Prostate gland (tissue), 2 donors: ENCODE results near the gene PTPRT. TPM values are rescaled to one million over a fixed set of nuclear protein-coding genes. Genes with fewer than 3 reads are reported as not detected.

Source experiments
- DNase-seq: peaks from one replicate; pipeline ENCODE4 v3.0.0-alpha.2; 2019; ENCODE audit warnings: low spot score
- H3K27ac ChIP-seq, 2 donors: fragments of 200-600 bp; sonication (generic); 2 replicates each; pipeline ENCODE4 v1.5.1; 2017 to 2019
- H3K27me3 ChIP-seq: fragments of 200-600 bp; sonication (generic); replicated peaks from 2 replicates; pipeline ENCODE4 v1.5.1; 2019; ENCODE audit not compliant: insufficient read depth
- H3K36me3 ChIP-seq, 2 donors: fragments of 200-600 bp; sonication (generic); 1 replicate in 1 of 2; 2 replicates in 1 of 2; pipeline versions ENCODE4 v1.5.1 to v1.8.1; 2017 to 2019
- H3K4me1 ChIP-seq: fragments of 200-600 bp; sonication (generic); replicated peaks from 2 replicates; pipeline ENCODE4 v1.5.1; 2019
- H3K4me3 ChIP-seq, 2 donors: fragments of 200-600 bp; sonication (generic); 2 replicates each; pipeline ENCODE4 v1.5.1; 2017 to 2019
- H3K9me3 ChIP-seq: fragments of 200-600 bp; sonication (generic); 2 replicates; pipeline ENCODE4 v1.5.1; 2017
- CTCF ChIP-seq, 4 experiments: fragments of 200-600 bp in 2 of 4; fragments of 450-650 bp in 2 of 4; sonication (generic) in 2 of 4; IDR thresholded peaks; 1 replicate in 3 of 4; 2 replicates in 1 of 4; pipeline ENCODE4 v1.5.1; 2016 to 2019; ENCODE audit warnings: antibody characterized with exemption in 4 of 4, mild to moderate bottlenecking in 2 of 4, moderate library complexity in 2 of 4
- POLR2A ChIP-seq: fragments of 450-650 bp; IDR thresholded peaks from one replicate; pipeline ENCODE4 v1.6.1; 2016; ENCODE audit warnings: antibody characterized with exemption, mild to moderate bottlenecking
- POLR2AphosphoS5 ChIP-seq: sonication (generic); formaldehyde crosslinking; IDR thresholded peaks from one replicate; pipeline ENCODE4 v1.6.1; 2017; ENCODE audit warnings: antibody characterized with exemption
- WGBS: methylation state at CpG from one replicate; pipeline ENCODE4 v1.1.5; 2018; 5-methylcytosine and 5-hydroxymethylcytosine counted together
- intact Hi-C: fragments of 100-400 bp; cut with DNase I; formaldehyde crosslinking; loops from one replicate; pipeline ENCODE4 v1.14.2; 2022
- total RNA-seq, 2 donors: library from RNA; depleted of rRNA; stranded (reverse); fragments of >200 nt; gene quantifications; one replicate each; pipeline ENCODE4 v1.1.0, GENCODE V29; 2016

PTPRT gene
- total RNA-seq, 2 donors from 2014 or later: 1.5 to 3.5 TPM

GRCh38 chr20:42267793-42268384 lies 921.8 kb downstream of the PTPRT start:
- no peaks in the 10 kb centered on the region for H3K36me3 ChIP-seq
- H3K27ac ChIP-seq: no peak overlapping the region
- no peak for DNase-seq
- no peak for TF ChIP-seq POLR2A
- TF ChIP-seq POLR2AphosphoS5: no peak
- TF ChIP-seq CTCF (IDR thresholded peaks at IDR 0.05): no peak
- no peak overlapping the region for H3K4me3 ChIP-seq
- H3K27me3 ChIP-seq: no peaks in the 10 kb centered on the region
- H3K4me1 ChIP-seq: no peaks in the 10 kb centered on the region
- intact Hi-C loops: no loop called here
- WGBS: 46% methylated on average over 4 of the region's 4 CpGs
- H3K9me3 ChIP-seq: no peaks in the 10 kb centered on the region

- no peak overlapping the region for H3K4me3 ChIP-seq
- no peaks in the 10 kb centered on the region for H3K27me3 ChIP-seq
- no peaks in the 10 kb centered on the region for H3K9me3 ChIP-seq
- no peaks in the 10 kb centered on the region for H3K4me1 ChIP-seq
- no peak for DNase-seq
- 73% methylated on average over 6 of the region's 6 CpGs for WGBS
- intact Hi-C loops: no loop called here
- H3K27ac ChIP-seq: no peak overlapping the region
- TF ChIP-seq CTCF (IDR thresholded peaks at IDR 0.05): no peak
- no peak for TF ChIP-seq POLR2A
- no peak for TF ChIP-seq POLR2AphosphoS5
- no peaks in the 10 kb centered on the region for H3K36me3 ChIP-seq
Observed at GRCh38 chr20:42261766-42262270, 927.9 kb downstream of the PTPRT start.

- H3K4me1 ChIP-seq: no peaks in the 10 kb centered on the region
- H3K36me3 ChIP-seq: no peaks in the 10 kb centered on the region
- H3K9me3 ChIP-seq: no peaks in the 10 kb centered on the region
- no peaks in the 10 kb centered on the region for H3K27me3 ChIP-seq
- WGBS: 74% methylated on average over 4 of the region's 4 CpGs
- no peak for DNase-seq
- no peak for TF ChIP-seq POLR2A
- no peak for TF ChIP-seq POLR2AphosphoS5
- no peak for TF ChIP-seq CTCF (IDR thresholded peaks at IDR 0.05)
- H3K4me3 ChIP-seq: no peak overlapping the region
- intact Hi-C loops: no loop called here
- no peak overlapping the region for H3K27ac ChIP-seq
Observed at GRCh38 chr20:42260184-42260583, 929.5 kb downstream of the PTPRT start.

- 79% methylated on average over 4 of the region's 4 CpGs for WGBS
- no peak for DNase-seq
- Histone ChIP-seq H3K4me3 (no peak overlapping the region), H3K9me3 (no peaks in the 10 kb centered on the region), H3K36me3 (no peaks in the 10 kb centered on the region), H3K27me3 (no peaks in the 10 kb centered on the region), H3K4me1 (no peaks in the 10 kb centered on the region), H3K27ac (no peak overlapping the region)
- intact Hi-C loops: no loop called here
- no peak for TF ChIP-seq POLR2AphosphoS5
- no peak for TF ChIP-seq CTCF (IDR thresholded peaks at IDR 0.05)
- TF ChIP-seq POLR2A: no peak
Observed at GRCh38 chr20:42259389-42259788, 930.3 kb downstream of the PTPRT start.

DNA sequence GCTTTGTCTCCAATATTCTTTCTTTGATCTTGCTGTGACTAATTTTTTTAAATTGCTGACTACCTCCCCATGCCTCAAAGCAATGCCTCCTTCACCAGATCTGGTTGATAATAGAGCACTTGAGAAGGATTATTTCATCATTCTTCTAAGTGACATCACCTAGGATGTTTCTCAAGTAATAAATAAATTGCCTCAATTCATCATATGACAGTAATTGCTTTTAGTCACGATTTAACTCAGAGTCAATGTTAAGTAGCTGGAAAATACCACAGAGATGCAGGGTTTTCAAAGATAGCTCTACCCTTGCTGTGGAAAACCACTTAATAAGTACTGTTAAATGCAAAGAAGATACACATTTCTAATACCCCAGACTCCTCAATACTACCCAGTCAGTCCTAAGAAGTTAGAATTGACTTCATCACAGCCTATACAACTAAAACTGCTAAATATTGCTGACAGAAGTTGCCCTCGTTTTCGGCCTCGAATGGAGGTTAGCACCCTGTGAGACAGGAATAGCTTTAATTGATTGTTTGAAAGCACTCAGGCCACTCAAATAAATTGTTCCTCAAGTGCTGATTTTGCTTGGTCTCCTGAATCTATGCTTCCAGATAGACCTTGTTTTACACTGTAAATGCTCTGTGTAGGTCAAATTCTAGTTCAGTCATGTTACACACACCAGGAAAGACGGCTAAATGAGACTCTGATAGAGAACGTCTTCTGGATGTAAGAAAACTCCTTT lies 931.0 kb downstream of the PTPRT start:
- intact Hi-C loops: no loop called here
- 83% methylated on average over 6 of the region's 6 CpGs for WGBS
- Histone ChIP-seq H3K4me1 (no peaks in the 10 kb centered on the region), H3K36me3 (no peaks in the 10 kb centered on the region), H3K27me3 (no peaks in the 10 kb centered on the region), H3K4me3 (no peak overlapping the region), H3K9me3 (no peaks in the 10 kb centered on the region), H3K27ac (no peak overlapping the region)
- TF ChIP-seq CTCF (IDR thresholded peaks at IDR 0.05) (no peak), POLR2AphosphoS5 (no peak), POLR2A (no peak)
- DNase-seq: no peak
